HEK293 (cell line): ENCODE measurements around the gene FERMT1.

ENCODE experiments used
- CTCF ChIA-PET: fragments of 350-600 bp; formaldehyde crosslinking; extraction: SDS; loops from one replicate; lab custom pipeline; 2021; ENCODE audit warnings: antibody characterized with exemption; lab: Yijun Ruan, JAX
- POLR2A ChIA-PET: fragments of 300-600 bp; formaldehyde crosslinking; extraction: SDS; loops from one replicate; lab custom pipeline; 2020; ENCODE audit warnings: antibody characterized with exemption, inconsistent platforms; lab: Yijun Ruan, JAX
- H3K27ac ChIP-seq: fragments of 200-500 bp; sonication (Bioruptor generic); 2 replicates; pipeline ENCODE4 v1.5.1; 2014; ENCODE audit warnings: low read depth, low read length, control low read depth, inconsistent platforms; ENCODE audit errors: extremely low read depth
- H3K36me3 ChIP-seq, 2 experiments: fragments of 200-500 bp in 1 of 2; sonication (Bioruptor generic) in 1 of 2; 1 replicate in 1 of 2; 2 replicates in 1 of 2; pipeline ENCODE4 v1.5.1; 2014 to 2017; ENCODE audit warnings: inconsistent platforms in 2 of 2, low read length in 2 of 2; ENCODE audit not compliant: control insufficient read depth in 2 of 2, insufficient read depth in 1 of 2
- H3K4me1 ChIP-seq: fragments of 200-500 bp; sonication (Bioruptor generic); 2 replicates; pipeline ENCODE4 v1.5.1; 2014; ENCODE audit warnings: mild to moderate bottlenecking, low read length, inconsistent platforms; ENCODE audit not compliant: control insufficient read depth, insufficient read depth
- H3K4me3 ChIP-seq: 2 replicates; pipeline ENCODE4 v1.5.1; 2011; ENCODE audit warnings: low read depth, mild to moderate bottlenecking, control low read depth, low read length, moderate library complexity
- H3K9me3 ChIP-seq: fragments of 200-500 bp; sonication (Bioruptor generic); 2 replicates; pipeline ENCODE4 v1.5.1; 2014; ENCODE audit warnings: low read depth, low read length, inconsistent platforms; ENCODE audit not compliant: control insufficient read depth, insufficient read depth
- BCL6B ChIP-seq: fragments of 450-650 bp; formaldehyde crosslinking; IDR thresholded peaks from 2 replicates; pipeline ENCODE4 v1.5.1; 2017; ENCODE audit warnings: missing biosample characterization, missing genetic modification characterization
- KLF16 ChIP-seq: fragments of 450-650 bp; formaldehyde crosslinking; IDR thresholded peaks from 2 replicates; pipeline ENCODE4 v1.5.1; 2017; ENCODE audit warnings: missing biosample characterization, missing genetic modification characterization
- PRDM2 ChIP-seq: fragments of 450-650 bp; formaldehyde crosslinking; IDR thresholded peaks from 2 replicates; pipeline ENCODE4 v1.5.1; 2016; ENCODE audit warnings: missing biosample characterization, missing genetic modification characterization, borderline replicate concordance
- RBAK ChIP-seq: fragments of 450-650 bp; formaldehyde crosslinking; IDR thresholded peaks from 2 replicates; pipeline ENCODE4 v1.5.1; 2016; ENCODE audit warnings: missing biosample characterization, missing genetic modification characterization
- SETDB1 ChIP-seq: IDR thresholded peaks from one replicate; pipeline ENCODE4 v1.6.1; 2017; ENCODE audit warnings: mild to moderate bottlenecking, low read length, moderate library complexity, mixed read lengths; ENCODE audit not compliant: insufficient read length
- YY1 ChIP-seq: fragments of 450-650 bp; formaldehyde crosslinking; IDR thresholded peaks from 2 replicates; pipeline ENCODE4 v1.5.1; 2018; ENCODE audit warnings: missing biosample characterization, missing genetic modification characterization
- ZBTB20 ChIP-seq: fragments of 450-650 bp; formaldehyde crosslinking; IDR thresholded peaks from 2 replicates; pipeline ENCODE4 v1.5.1; 2016; ENCODE audit warnings: missing biosample characterization, missing genetic modification characterization
- ZBTB21 ChIP-seq: fragments of 450-650 bp; formaldehyde crosslinking; IDR thresholded peaks from 2 replicates; pipeline ENCODE4 v1.5.1; 2017; ENCODE audit warnings: missing biosample characterization, missing genetic modification characterization
- ZEB2 ChIP-seq: fragments of 450-650 bp; formaldehyde crosslinking; IDR thresholded peaks from 2 replicates; pipeline ENCODE4 v1.5.1; 2016; ENCODE audit warnings: missing biosample characterization, missing genetic modification characterization
- ZIC2 ChIP-seq: fragments of 450-650 bp; formaldehyde crosslinking; IDR thresholded peaks from 2 replicates; pipeline ENCODE4 v1.5.1; 2016; ENCODE audit warnings: missing biosample characterization, missing genetic modification characterization
- ZNF140 ChIP-seq: fragments of 450-650 bp; formaldehyde crosslinking; IDR thresholded peaks from 2 replicates; pipeline ENCODE4 v1.5.1; 2016; ENCODE audit warnings: missing biosample characterization, missing genetic modification characterization
- ZNF169 ChIP-seq: fragments of 450-650 bp; formaldehyde crosslinking; IDR thresholded peaks from 2 replicates; pipeline ENCODE4 v1.5.1; 2016; ENCODE audit warnings: missing biosample characterization, missing genetic modification characterization
- ZNF510 ChIP-seq: fragments of 450-650 bp; formaldehyde crosslinking; IDR thresholded peaks from 2 replicates; pipeline ENCODE4 v1.5.1; 2018; ENCODE audit warnings: mild to moderate bottlenecking, missing genetic modification characterization, missing biosample characterization; ENCODE audit not compliant: insufficient replicate concordance
- ZNF626 ChIP-seq: fragments of 450-650 bp; sonication (Bioruptor Pico); formaldehyde crosslinking; IDR thresholded peaks from 2 replicates; pipeline ENCODE4 v1.5.1; 2018; ENCODE audit warnings: missing biosample characterization, missing genetic modification characterization, inconsistent platforms
- ZNF791 ChIP-seq: fragments of 450-650 bp; formaldehyde crosslinking; IDR thresholded peaks from 2 replicates; pipeline ENCODE4 v1.5.1; 2016; ENCODE audit warnings: missing biosample characterization, missing genetic modification characterization
- ZSCAN23 ChIP-seq: fragments of 450-650 bp; formaldehyde crosslinking; IDR thresholded peaks from 2 replicates; pipeline ENCODE4 v1.5.1; 2016; ENCODE audit warnings: missing biosample characterization, missing genetic modification characterization
- TF ChIP-seq, protein P1 (sequence below): fragments of 450-650 bp; formaldehyde crosslinking; IDR thresholded peaks from 2 replicates; pipeline ENCODE4 v1.5.1; 2016; ENCODE audit warnings: missing biosample characterization, missing genetic modification characterization
- TF ChIP-seq, protein P2 (sequence below): fragments of 450-650 bp; formaldehyde crosslinking; IDR thresholded peaks from 2 replicates; pipeline ENCODE4 v1.5.1; 2016; ENCODE audit warnings: missing biosample characterization, missing genetic modification characterization
- TF ChIP-seq, protein P3 (sequence below): fragments of 450-650 bp; formaldehyde crosslinking; conservative IDR thresholded peaks from 2 replicates; pipeline ENCODE4 v1.5.1; 2016; ENCODE audit warnings: low read depth, missing biosample characterization, missing genetic modification characterization

Gene FERMT1

GRCh38 chr20:6086868-6087267 lies 36.0 kb downstream of the FERMT1 start:
- H3K4me1 ChIP-seq: no peaks in the 10 kb centered on the region
- H3K36me3 ChIP-seq: no peaks in the 10 kb centered on the region; a peak in 1 of 3 replicates
- CTCF ChIA-PET: interaction anchor here (1.0 kb wide), 1 partner anchor 9 kb away, joined by 4 read pairs; no protein-coding TSS in a partner anchor
- H3K4me3 ChIP-seq: no peak overlapping the region
- POLR2A ChIA-PET: no interaction called here
- TF ChIP-seq YY1 (tag by site-specific recombination) (no peak), ZBTB20 (tag by site-specific recombination) (no peak), RBAK (tag by site-specific recombination) (no peak), ZNF169 (tag by site-specific recombination) (no peak), ZBTB21 (tag by site-specific recombination) (no peak), ZNF510 (tag by site-specific recombination) (no peak), ZNF791 (tag by site-specific recombination) (no peak), SETDB1 (no peak), ZNF140 (tag by site-specific recombination) (no peak), ZEB2 (tag by site-specific recombination) (no peak), ZNF626 (tag by site-specific recombination) (no peak), ZSCAN23 (tag by site-specific recombination) (no peak), BCL6B (no peak), ZIC2 (no peak), KLF16 (no peak), PRDM2 (tag by site-specific recombination) (no peak)
- TF ChIP-seq, protein P1, sequence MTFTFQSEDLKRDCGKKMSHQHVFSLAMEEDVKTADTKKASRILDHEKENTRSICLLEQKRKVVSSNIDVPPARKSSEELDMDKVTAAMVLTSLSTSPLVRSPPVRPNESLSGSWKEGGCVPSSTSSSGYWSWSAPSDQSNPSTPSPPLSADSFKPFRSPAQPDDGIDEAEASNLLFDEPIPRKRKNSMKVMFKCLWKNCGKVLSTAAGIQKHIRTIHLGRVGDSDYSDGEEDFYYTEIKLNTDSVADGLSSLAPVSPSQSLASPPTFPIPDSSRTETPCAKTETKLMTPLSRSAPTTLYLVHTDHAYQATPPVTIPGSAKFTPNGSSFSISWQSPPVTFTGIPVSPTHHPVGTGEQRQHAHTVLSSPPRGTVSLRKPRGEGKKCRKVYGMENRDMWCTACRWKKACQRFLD: no peak
- TF ChIP-seq, protein P2, sequence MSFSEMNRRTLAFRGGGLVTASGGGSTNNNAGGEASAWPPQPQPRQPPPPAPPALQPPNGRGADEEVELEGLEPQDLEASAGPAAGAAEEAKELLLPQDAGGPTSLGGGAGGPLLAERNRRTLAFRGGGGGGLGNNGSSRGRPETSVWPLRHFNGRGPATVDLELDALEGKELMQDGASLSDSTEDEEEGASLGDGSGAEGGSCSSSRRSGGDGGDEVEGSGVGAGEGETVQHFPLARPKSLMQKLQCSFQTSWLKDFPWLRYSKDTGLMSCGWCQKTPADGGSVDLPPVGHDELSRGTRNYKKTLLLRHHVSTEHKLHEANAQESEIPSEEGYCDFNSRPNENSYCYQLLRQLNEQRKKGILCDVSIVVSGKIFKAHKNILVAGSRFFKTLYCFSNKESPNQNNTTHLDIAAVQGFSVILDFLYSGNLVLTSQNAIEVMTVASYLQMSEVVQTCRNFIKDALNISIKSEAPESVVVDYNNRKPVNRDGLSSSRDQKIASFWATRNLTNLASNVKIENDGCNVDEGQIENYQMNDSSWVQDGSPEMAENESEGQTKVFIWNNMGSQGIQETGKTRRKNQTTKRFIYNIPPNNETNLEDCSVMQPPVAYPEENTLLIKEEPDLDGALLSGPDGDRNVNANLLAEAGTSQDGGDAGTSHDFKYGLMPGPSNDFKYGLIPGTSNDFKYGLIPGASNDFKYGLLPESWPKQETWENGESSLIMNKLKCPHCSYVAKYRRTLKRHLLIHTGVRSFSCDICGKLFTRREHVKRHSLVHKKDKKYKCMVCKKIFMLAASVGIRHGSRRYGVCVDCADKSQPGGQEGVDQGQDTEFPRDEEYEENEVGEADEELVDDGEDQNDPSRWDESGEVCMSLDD (tag by site-specific recombination): no peak
- TF ChIP-seq, protein P3, sequence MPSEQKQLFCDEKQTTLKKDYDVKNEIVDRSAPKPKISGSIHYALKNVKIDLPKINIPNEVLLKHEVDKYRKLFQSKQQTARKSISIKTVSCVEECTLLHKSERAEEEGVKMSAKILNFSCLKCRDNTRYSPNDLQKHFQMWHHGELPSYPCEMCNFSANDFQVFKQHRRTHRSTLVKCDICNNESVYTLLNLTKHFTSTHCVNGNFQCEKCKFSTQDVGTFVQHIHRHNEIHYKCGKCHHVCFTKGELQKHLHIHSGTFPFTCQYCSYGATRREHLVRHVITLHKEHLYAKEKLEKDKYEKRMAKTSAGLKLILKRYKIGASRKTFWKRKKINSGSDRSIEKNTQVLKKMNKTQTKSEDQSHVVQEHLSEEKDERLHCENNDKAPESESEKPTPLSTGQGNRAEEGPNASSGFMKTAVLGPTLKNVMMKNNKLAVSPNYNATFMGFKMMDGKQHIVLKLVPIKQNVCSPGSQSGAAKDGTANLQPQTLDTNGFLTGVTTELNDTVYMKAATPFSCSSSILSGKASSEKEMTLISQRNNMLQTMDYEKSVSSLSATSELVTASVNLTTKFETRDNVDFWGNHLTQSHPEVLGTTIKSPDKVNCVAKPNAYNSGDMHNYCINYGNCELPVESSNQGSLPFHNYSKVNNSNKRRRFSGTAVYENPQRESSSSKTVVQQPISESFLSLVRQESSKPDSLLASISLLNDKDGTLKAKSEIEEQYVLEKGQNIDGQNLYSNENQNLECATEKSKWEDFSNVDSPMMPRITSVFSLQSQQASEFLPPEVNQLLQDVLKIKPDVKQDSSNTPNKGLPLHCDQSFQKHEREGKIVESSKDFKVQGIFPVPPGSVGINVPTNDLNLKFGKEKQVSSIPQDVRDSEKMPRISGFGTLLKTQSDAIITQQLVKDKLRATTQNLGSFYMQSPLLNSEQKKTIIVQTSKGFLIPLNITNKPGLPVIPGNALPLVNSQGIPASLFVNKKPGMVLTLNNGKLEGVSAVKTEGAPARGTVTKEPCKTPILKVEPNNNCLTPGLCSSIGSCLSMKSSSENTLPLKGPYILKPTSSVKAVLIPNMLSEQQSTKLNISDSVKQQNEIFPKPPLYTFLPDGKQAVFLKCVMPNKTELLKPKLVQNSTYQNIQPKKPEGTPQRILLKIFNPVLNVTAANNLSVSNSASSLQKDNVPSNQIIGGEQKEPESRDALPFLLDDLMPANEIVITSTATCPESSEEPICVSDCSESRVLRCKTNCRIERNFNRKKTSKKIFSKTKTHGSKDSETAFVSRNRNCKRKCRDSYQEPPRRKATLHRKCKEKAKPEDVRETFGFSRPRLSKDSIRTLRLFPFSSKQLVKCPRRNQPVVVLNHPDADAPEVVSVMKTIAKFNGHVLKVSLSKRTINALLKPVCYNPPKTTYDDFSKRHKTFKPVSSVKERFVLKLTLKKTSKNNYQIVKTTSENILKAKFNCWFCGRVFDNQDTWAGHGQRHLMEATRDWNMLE (tag by site-specific recombination): no peak
- H3K9me3 ChIP-seq: no peaks in the 10 kb centered on the region
- H3K27ac ChIP-seq: no peak overlapping the region
